Ammon's horn (tissue), 1 donor: ENCODE data around the gene LMLN.
A peak's percentile ranks its signal among the peaks of the same experiment; 100 is the strongest.
"Not testable (repeated sequence)": the region's sequence is repeated elsewhere in the genome, so short reads cannot be mapped to it uniquely, and the experiment has no call there.

ENCODE experiments used
- DNase-seq: peaks from one replicate; pipeline ENCODE4 v3.0.0-alpha.2; 2016; ENCODE audit warnings: low spot score

The LMLN gene

DNA sequence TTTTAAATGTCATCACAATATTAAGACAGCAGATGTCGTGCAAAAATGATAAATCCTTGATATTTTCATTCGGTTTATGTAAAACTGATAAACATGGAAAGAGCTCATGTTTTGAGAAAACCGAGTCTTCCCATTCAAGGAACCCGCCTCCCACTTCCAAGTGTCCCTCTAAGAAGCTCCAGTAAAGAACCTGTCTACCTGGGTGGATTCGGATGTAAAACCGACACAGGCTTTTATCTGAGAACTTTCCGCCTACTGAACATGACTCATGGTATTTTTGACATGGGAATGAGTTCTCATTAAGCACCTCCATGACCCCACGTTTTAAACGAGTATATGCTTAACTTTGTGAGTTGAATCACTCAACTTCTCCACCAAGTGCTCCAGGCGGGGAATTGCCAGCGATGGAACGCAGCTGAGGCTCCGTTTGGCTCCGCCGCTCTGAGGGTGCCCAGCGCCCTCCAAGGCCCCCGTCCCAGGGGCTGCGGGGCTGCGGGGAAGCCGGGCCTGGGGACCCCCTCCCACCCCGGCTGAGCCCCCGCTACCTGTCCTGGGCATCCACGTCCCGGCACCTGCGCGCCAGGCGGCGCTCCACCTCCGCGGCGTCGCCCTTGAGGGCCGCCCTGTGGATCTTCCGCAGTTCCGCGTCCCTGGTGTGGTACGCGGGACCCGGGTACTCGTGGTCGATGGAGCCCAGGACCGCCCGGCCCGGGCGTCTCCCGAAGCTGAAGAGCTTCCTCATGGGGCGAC lies 119.9 kb downstream of the LMLN start:
- DNase-seq: no peak

- DNase-seq: peak; percentile 40
These were observed 120.7 kb downstream of the LMLN start for GRCh38 chr3:198080521-198081384.

DNA sequence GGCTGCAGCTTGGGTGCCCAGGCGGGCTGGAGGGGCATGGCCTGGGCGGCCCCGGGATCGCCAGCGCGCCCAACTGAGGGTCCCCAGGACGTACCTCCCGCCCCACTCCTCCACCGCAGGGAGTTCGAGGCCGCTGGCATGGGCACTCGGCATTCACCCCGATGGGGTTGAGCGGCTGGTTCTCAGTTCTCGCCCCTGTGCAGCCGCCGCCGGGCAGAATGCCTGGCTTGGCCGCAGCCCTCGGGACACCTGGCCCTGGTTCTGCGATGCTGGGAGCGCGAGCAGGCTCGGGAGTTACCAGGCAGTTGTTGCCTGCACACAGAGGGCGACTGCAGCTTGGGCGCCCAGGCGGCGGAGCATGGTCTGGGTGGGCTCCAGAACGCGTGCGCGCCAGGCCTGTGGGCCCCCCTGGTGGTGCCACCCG lies 121.4 kb downstream of the LMLN start:
- no peak for DNase-seq

DNA sequence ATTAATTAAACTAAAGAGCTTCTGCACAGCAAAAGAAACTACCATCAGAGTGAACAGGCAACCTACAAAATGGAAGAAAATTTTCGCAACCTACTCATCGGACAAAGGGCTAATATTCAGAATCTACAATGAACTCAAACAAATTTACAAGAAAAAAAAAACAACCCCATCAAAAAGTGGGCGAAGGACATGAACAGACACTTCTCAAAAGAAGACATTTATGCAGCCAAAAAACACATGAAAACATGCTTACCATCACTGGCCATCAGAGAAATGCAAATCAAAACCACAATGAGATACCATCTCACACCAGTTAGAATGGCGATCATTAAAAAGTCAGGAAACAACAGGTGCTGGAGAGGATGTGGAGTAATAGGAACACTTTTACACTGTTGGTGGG lies 122.2 kb downstream of the LMLN start:
- DNase-seq: not testable (repeated sequence)

GRCh38 chr3:198088421-198088955 lies 128.5 kb downstream of the LMLN start:
- no peak for DNase-seq

DNA sequence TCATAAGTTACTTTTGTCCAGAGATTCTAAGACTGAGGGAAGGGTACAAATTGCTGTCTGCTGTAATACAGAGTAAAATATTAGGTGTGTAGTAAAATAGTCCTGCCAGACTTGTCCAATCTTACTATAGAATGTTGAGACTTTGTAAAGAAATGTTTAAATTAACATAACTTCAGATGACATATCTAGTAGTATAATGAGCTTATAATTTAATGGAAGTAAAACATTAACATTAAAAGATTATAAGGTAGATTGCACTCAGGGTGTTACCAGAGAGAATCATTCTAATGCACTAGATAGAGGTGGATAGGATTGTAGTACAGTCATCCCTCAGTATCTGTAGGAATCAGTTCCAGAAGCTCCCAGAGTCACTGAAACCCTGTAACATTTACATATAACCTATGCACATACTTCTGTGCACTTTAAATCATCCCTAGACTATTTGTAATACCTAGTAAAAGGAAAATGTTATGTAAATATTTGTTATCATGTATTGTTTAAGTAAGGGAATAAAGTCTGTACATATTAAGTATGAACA lies 130.8 kb downstream of the LMLN start:
- no peak for DNase-seq

- no peak for DNase-seq
These were observed 132.3 kb downstream of the LMLN start for GRCh38 chr3:198092276-198092675.

- no peak for DNase-seq
These were observed 133.2 kb downstream of the LMLN start for GRCh38 chr3:198093112-198093679.
